ENCODE results near the gene RNF113B. TPM values are rescaled to one million over a fixed set of nuclear protein-coding genes. Genes with fewer than 3 reads are reported as not detected.

The RNF113B gene
- total and polyA plus RNA-seq, 11 donors: not detected

- H3K9me3 ChIP-seq: no peaks in the 10 kb centered on the region
- ATAC-seq: no peak
These were observed 1.2 kb downstream of the RNF113B start for GRCh38 chr13:98175823-98176222.

GRCh38 chr13:98175043-98175442 is 2.0 kb downstream of the RNF113B start:
- peaks cover 10 to 48% (median 33%) of the 10 kb centered on the region in 12 donors for H3K4me1 ChIP-seq
- ATAC-seq: no peak
- H3K4me3 ChIP-seq: no peak overlapping the region
- no peak for DNase-seq
- no peaks in the 10 kb centered on the region for H3K9me3 ChIP-seq
- TF ChIP-seq POLR2A (IDR thresholded peaks at IDR 0.05): no peak
- no peak for TF ChIP-seq CTCF (IDR thresholded peaks at IDR 0.05)
- H3K36me3 ChIP-seq: peaks cover 0 to 4% (median 0%) of the 10 kb centered on the region in 9 donors
- intact Hi-C loops (cut with DNase I): no loop called here
- peak overlapping the region in 4 of 12 donors; percentile 20 to 76 (median 45) for H3K27ac ChIP-seq
- 59 to 69% (median 64%) methylated on average over 3 of the region's 3 CpGs for WGBS, 4 donors
- H3K27me3 ChIP-seq: no peaks in the 10 kb centered on the region

More at GRCh38 chr13:98175823-98176222, 1.2 kb downstream of the RNF113B start:
- Histone ChIP-seq H3K4me1 (peaks cover 10 to 48% (median 33%) of the 10 kb centered on the region in 12 donors), H3K36me3 (peaks cover 0 to 4% (median 0%) of the 10 kb centered on the region in 9 donors), H3K27me3 (no peaks in the 10 kb centered on the region), H3K4me3 (no peak overlapping the region), H3K27ac (no peak overlapping the region)
- DNase-seq: no peak
- intact Hi-C loops (cut with DNase I): no loop called here
- 71 to 78% (median 75%) methylated on average over 3 of the region's 3 CpGs for WGBS, 4 donors
- TF ChIP-seq POLR2A (IDR thresholded peaks at IDR 0.05) (no peak), CTCF (IDR thresholded peaks at IDR 0.05) (no peak)

- intact Hi-C loops (cut with DNase I): no loop called here
- Histone ChIP-seq H3K4me1 (peaks cover 10 to 48% (median 33%) of the 10 kb centered on the region in 12 donors), H3K4me3 (no peak overlapping the region), H3K9me3 (no peaks in the 10 kb centered on the region), H3K36me3 (peaks cover 0 to 4% (median 0%) of the 10 kb centered on the region in 9 donors), H3K27ac (peak overlapping the region in 5 of 12 donors; percentile 20 to 76 (median 50)), H3K27me3 (no peaks in the 10 kb centered on the region)
- no peak for DNase-seq
- no peak for ATAC-seq
- 70 to 74% (median 73%) methylated on average over 7 of the region's 7 CpGs for WGBS, 4 donors
- no peak for TF ChIP-seq POLR2A (IDR thresholded peaks at IDR 0.05)
- TF ChIP-seq CTCF (IDR thresholded peaks at IDR 0.05): no peak
These were observed 2.8 kb downstream of the RNF113B start for GRCh38 chr13:98174307-98174706.

- no peaks in the 10 kb centered on the region for H3K27me3 ChIP-seq
- DNase-seq (peak in 3 of 5 donors; percentile 16 to 38 (median 35)), ATAC-seq (peak; percentile 47 to 86 (median 70))
- peak overlapping the region in 9 of 12 donors; percentile 2 to 76 (median 50) for H3K27ac ChIP-seq
- peaks cover 10 to 48% (median 33%) of the 10 kb centered on the region in 12 donors for H3K4me1 ChIP-seq
- WGBS, 4 donors: 29 to 43% (median 32%) methylated on average over 9 of the region's 9 CpGs
- no peak overlapping the region for H3K4me3 ChIP-seq
- no peak for TF ChIP-seq POLR2A (IDR thresholded peaks at IDR 0.05)
- TF ChIP-seq CTCF (IDR thresholded peaks at IDR 0.05): no peak
- intact Hi-C loops (cut with DNase I): no loop called here
- no peaks in the 10 kb centered on the region for H3K9me3 ChIP-seq
- H3K36me3 ChIP-seq: peaks cover 0 to 4% (median 0%) of the 10 kb centered on the region in 9 donors
These were observed 3.5 kb downstream of the RNF113B start for GRCh38 chr13:98173431-98174152.
